Activated CD4-positive, alpha-beta T cell treated with anti-CD3 and anti-CD28 coated beads, Interleukin-2, amount 10 ng/mL, durations not matched to agents 7 days and 5 days (primary cell): ENCODE results near the gene TMEFF2. TPM values are rescaled to one million over a fixed set of nuclear protein-coding genes. Genes with fewer than 3 reads are reported as not detected.

Source experiments
- CTCF ChIA-PET: fragments of 350-600 bp; sonication (Branson Sonifier 250); formaldehyde crosslinking; loops from one replicate; lab custom pipeline; 2021; ENCODE audit warnings: antibody characterized with exemption; lab: Charles Lee
- POLR2A ChIA-PET: fragments of 350-600 bp; sonication (Branson Sonifier 250); formaldehyde crosslinking; loops from one replicate; lab custom pipeline; 2021; ENCODE audit warnings: antibody characterized with exemption; lab: Charles Lee
- DNase-seq: peaks from one replicate; pipeline ENCODE4 v3.0.0-alpha.2; 2020
- H3K27ac Mint-ChIP-seq: one replicate; pipeline ENCODE4 v1.8.0; 2021; ENCODE audit warnings: mild to moderate bottlenecking, moderate library complexity, mixed read lengths
- H3K27me3 Mint-ChIP-seq: one replicate; pipeline ENCODE4 v1.8.0; 2021; ENCODE audit warnings: mixed read lengths
- H3K36me3 Mint-ChIP-seq: one replicate; pipeline ENCODE4 v1.8.0; 2021; ENCODE audit warnings: low read depth, mixed read lengths
- H3K4me1 Mint-ChIP-seq: one replicate; pipeline ENCODE4 v1.8.0; 2021; ENCODE audit warnings: mixed read lengths
- H3K4me3 Mint-ChIP-seq: one replicate; pipeline ENCODE4 v1.8.0; 2021; ENCODE audit warnings: mild to moderate bottlenecking, moderate library complexity, mixed read lengths
- H3K9me3 Mint-ChIP-seq: one replicate; pipeline ENCODE4 v1.8.0; 2021; ENCODE audit warnings: mixed read lengths
- total RNA-seq, 2 experiments: library from RNA; stranded (reverse); gene quantifications; one replicate each; pipeline ENCODE4 v1.2.3, GENCODE V29; 2021

Gene TMEFF2
- total RNA-seq, 2 experiments from 2014 or later, result not detected

DNA sequence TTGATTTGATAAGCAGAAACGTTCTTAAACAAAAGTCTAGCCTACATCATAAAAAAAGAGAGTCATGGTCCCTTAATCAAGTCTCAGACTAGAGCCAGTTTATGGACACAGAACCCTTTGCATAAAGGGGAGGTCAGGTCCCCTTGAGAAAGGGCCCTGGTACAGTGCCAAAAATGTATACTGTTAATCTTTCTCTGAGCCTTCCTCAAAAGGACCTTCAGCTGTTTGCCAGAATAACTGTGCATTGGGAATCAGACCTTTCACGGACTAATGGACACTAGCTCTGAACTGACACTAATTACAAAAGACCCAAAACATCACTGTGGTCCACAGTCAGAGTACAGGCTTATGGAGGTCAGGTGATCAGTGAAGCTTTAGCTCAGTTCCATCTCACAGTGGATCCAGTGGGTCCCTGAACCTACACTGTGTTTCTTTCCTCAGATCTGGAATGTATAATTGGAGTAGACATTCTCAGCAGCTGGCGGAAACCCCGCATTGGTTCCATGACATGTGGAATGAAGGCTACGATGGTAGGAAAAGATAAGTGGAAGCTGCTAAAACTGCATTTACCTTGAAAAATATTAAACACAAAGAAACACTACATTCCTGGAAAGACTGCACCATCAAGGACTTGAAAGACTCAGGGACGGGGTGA, 151.4 kb downstream of the TMEFF2 start:
- Mint-ChIP-seq H3K4me1 (no peaks in the 10 kb centered on the region), H3K9me3 (no peaks in the 10 kb centered on the region), H3K27me3 (peaks cover 3% of the 10 kb centered on the region), H3K36me3 (no peaks in the 10 kb centered on the region), H3K4me3 (no peak overlapping the region), H3K27ac (no peak overlapping the region)
- ChIA-PET POLR2A (no interaction called here), CTCF (no interaction called here)
- DNase-seq, result no peak

DNA sequence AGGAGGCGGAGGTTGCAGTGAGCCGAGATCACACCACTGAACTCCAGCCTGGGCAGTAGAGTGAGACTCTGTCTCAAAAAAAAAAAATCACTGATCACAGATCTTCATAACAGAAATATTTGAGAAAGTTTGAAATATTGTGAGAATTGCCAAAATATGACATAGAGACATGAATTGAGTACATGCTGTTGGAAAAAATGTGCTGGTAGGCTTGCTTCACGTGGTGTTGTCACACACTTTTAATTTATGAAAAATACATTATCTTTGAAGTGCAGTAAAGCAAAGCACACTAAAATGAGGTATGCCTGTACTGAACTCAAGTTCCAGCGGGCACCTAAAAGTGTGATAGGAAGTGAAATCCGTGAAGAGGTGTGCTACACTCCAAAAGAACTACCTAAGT, 152.6 kb downstream of the TMEFF2 start:
- no peak for DNase-seq
- H3K27ac Mint-ChIP-seq, result no peak overlapping the region
- H3K4me3 Mint-ChIP-seq, result no peak overlapping the region
- H3K9me3 Mint-ChIP-seq, result no peaks in the 10 kb centered on the region
- no peaks in the 10 kb centered on the region for H3K4me1 Mint-ChIP-seq
- peaks cover 3% of the 10 kb centered on the region for H3K27me3 Mint-ChIP-seq
- POLR2A ChIA-PET, result no interaction called here
- CTCF ChIA-PET, result no interaction called here
- no peaks in the 10 kb centered on the region for H3K36me3 Mint-ChIP-seq

DNA sequence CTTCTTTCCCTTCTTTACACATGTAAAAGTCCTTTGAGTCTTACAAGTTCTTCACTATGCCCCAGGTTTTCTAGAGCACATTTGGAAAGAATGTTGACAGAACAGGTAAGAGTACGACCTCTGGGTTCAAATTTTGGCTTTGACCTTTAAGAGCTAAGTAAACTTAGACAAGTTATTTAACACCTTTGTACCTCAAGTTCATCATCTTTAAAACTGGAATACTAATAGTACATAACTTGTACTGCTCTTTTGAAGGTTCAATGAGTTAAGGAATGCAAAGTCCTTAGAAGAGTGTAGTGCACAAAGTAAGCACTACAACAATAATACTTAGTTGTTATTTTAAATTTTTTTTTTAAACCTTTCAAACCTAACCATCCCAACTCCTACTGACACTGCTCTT, 156.6 kb downstream of the TMEFF2 start:
- no peaks in the 10 kb centered on the region for H3K4me1 Mint-ChIP-seq
- H3K27ac Mint-ChIP-seq, result no peak overlapping the region
- no peaks in the 10 kb centered on the region for H3K36me3 Mint-ChIP-seq
- DNase-seq, result no peak
- POLR2A ChIA-PET, result no interaction called here
- no peak overlapping the region for H3K4me3 Mint-ChIP-seq
- CTCF ChIA-PET, result no interaction called here
- H3K9me3 Mint-ChIP-seq, result no peaks in the 10 kb centered on the region
- peaks cover 3% of the 10 kb centered on the region for H3K27me3 Mint-ChIP-seq

GRCh38 chr2:192035731-192036442, 158.8 kb downstream of the TMEFF2 start:
- Mint-ChIP-seq H3K36me3 (no peaks in the 10 kb centered on the region), H3K27me3 (peaks cover 4% of the 10 kb centered on the region), H3K4me1 (no peaks in the 10 kb centered on the region), H3K4me3 (no peak overlapping the region), H3K27ac (no peak overlapping the region), H3K9me3 (no peaks in the 10 kb centered on the region)
- ChIA-PET CTCF (no interaction called here), POLR2A (no interaction called here)
- no peak for DNase-seq

DNA sequence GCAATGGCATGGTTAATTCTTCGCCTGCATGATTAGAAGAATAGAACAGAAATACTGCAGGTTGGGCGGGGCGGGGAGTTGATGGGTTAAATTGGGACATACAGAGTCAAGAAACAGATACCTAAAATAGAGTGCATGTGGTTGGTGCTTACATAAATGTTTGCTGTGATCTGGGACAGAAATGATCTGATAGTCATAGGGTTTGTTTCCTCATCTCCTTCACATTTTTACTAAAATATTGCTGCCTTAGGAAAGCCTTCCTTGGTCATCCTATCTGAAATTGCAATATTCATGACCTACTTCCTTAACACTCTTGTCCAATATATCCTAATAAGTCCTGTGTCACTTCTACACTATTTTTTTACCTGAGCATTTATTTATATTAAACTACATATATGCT, 163.9 kb downstream of the TMEFF2 start:
- POLR2A ChIA-PET, result no interaction called here
- CTCF ChIA-PET, result no interaction called here

DNA sequence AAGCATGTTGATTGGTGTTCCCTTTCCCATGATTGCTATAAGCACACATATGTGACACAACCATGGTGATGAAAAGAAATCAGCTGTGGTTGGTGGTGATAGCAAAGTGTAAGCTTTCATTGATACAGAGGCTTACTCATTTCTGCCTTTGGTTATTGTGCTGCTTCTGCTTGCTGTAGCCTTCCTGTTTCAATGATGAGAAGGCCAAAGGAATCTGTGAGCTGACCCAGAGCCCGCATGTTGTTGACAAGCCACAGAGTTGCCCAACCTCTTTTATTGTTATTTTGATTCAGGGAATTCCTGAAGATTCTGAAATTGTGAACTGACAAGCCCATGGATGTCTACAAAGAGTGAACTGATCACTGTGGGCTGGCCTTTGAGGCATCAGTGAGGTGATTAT, 164.4 kb downstream of the TMEFF2 start:
- H3K4me3 Mint-ChIP-seq, result no peak overlapping the region
- H3K4me1 Mint-ChIP-seq, result no peaks in the 10 kb centered on the region
- H3K27ac Mint-ChIP-seq, result no peak overlapping the region
- no peak for DNase-seq
- POLR2A ChIA-PET, result no interaction called here
- CTCF ChIA-PET, result interaction anchor here (0.6 kb wide), 1 partner anchor 140 kb away, joined by 3 read pairs; no protein-coding TSS in a partner anchor
- H3K27me3 Mint-ChIP-seq, result peaks cover 4% of the 10 kb centered on the region
- no peaks in the 10 kb centered on the region for H3K9me3 Mint-ChIP-seq
- H3K36me3 Mint-ChIP-seq, result no peaks in the 10 kb centered on the region

More for the DNA sequence above, 163.9 kb downstream of the TMEFF2 start:
- H3K36me3 Mint-ChIP-seq, result no peaks in the 10 kb centered on the region
- DNase-seq, result no peak
- H3K27ac Mint-ChIP-seq, result no peak overlapping the region
- H3K9me3 Mint-ChIP-seq, result no peaks in the 10 kb centered on the region
- H3K4me3 Mint-ChIP-seq, result no peak overlapping the region
- peaks cover 4% of the 10 kb centered on the region for H3K27me3 Mint-ChIP-seq
- H3K4me1 Mint-ChIP-seq, result no peaks in the 10 kb centered on the region

DNA sequence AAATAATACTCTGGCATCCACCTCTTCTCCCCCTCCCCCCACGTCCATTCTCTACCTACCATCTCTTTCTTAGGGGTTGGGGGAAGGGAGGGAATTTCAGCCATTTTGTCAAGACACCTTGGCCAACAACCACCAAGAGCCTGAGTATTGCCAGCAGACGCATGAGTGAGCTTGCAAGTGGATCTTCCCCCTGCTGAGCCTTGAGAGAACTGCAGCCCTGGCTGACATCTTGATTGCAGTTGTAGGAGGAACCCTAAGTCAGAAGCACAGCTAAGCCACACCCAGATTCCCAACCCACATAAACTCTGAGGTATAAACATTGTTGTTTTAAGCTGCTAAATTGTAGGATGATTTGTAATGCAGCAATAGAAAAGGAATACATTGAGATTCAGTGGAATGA, 165.6 kb downstream of the TMEFF2 start:
- peaks cover 4% of the 10 kb centered on the region for H3K27me3 Mint-ChIP-seq
- CTCF ChIA-PET, result interaction anchor here (0.6 to 1.2 kb wide), 2 partner anchors 36 to 115 kb away, joined by 3 read pairs; no protein-coding TSS in a partner anchor
- no peak overlapping the region for H3K27ac Mint-ChIP-seq
- POLR2A ChIA-PET, result no interaction called here
- H3K9me3 Mint-ChIP-seq, result no peaks in the 10 kb centered on the region
- H3K4me1 Mint-ChIP-seq, result no peaks in the 10 kb centered on the region
- no peak overlapping the region for H3K4me3 Mint-ChIP-seq
- peak; percentile 9 for DNase-seq
- H3K36me3 Mint-ChIP-seq, result no peaks in the 10 kb centered on the region

DNA sequence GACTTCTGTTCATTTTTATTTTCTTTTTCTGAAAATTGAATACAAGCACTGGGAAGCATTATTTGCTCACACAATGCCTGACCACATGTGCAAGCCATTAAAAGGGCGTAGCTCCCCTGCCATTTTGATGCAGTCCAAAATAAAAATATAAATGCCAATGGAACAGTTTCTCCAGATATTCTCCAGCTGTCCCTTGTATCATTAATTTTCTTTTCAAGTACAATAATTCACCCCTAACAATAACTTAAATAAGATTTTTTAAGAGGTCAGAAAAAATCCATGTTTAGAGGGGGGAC, 168.0 kb downstream of the TMEFF2 start:
- no peak overlapping the region for H3K4me3 Mint-ChIP-seq
- CTCF ChIA-PET, result interaction anchor here (0.6 kb wide), 1 partner anchor 23 kb away, joined by 3 read pairs; no protein-coding TSS in a partner anchor
- peaks cover 3% of the 10 kb centered on the region for H3K27me3 Mint-ChIP-seq
- no peak for DNase-seq
- H3K36me3 Mint-ChIP-seq, result no peaks in the 10 kb centered on the region
- no peak overlapping the region for H3K27ac Mint-ChIP-seq
- H3K9me3 Mint-ChIP-seq, result no peaks in the 10 kb centered on the region
- POLR2A ChIA-PET, result no interaction called here
- no peaks in the 10 kb centered on the region for H3K4me1 Mint-ChIP-seq

GRCh38 chr2:192026059-192026824, 168.5 kb downstream of the TMEFF2 start:
- POLR2A ChIA-PET, result no interaction called here
- H3K27me3 Mint-ChIP-seq, result peaks cover 8% of the 10 kb centered on the region
- CTCF ChIA-PET, result no interaction called here
- no peaks in the 10 kb centered on the region for H3K36me3 Mint-ChIP-seq
- no peak overlapping the region for H3K4me3 Mint-ChIP-seq
- H3K9me3 Mint-ChIP-seq, result no peaks in the 10 kb centered on the region
- no peak overlapping the region for H3K27ac Mint-ChIP-seq
- no peaks in the 10 kb centered on the region for H3K4me1 Mint-ChIP-seq
- DNase-seq, result no peak

DNA sequence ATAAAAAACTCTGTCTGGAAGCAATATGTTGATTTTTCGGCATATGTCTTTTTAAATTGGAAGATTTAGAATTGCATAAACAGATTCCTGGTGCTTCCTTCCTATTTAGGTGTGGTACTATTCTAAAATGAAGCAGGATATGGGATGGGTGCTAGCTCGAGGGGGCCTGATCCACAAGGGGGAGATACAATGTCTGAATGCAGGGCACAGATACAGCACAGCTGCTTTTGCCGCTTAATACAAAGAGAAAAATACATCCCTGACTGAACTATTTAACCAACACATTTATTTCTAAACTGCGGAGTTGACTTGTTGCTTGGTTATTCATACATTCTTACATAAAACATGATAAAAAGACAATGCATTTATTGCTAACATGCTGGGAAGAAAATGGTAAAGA, 169.1 kb downstream of the TMEFF2 start:
- Mint-ChIP-seq H3K4me1 (no peaks in the 10 kb centered on the region), H3K4me3 (no peak overlapping the region), H3K36me3 (no peaks in the 10 kb centered on the region), H3K9me3 (no peaks in the 10 kb centered on the region), H3K27ac (no peak overlapping the region), H3K27me3 (peaks cover 7% of the 10 kb centered on the region)
- POLR2A ChIA-PET, result no interaction called here
- DNase-seq, result no peak
- CTCF ChIA-PET, result no interaction called here

- Mint-ChIP-seq H3K4me1 (no peaks in the 10 kb centered on the region), H3K9me3 (no peaks in the 10 kb centered on the region), H3K27me3 (peaks cover 5% of the 10 kb centered on the region), H3K36me3 (no peaks in the 10 kb centered on the region), H3K4me3 (no peak overlapping the region), H3K27ac (no peak overlapping the region)
- ChIA-PET CTCF (interaction anchor here (1.3 kb wide), 1 partner anchor 12 kb away, joined by 5 read pairs; no protein-coding TSS in a partner anchor), POLR2A (no interaction called here)
- no peak for DNase-seq
Measured at GRCh38 chr2:192023006-192023405, 171.7 kb downstream of the TMEFF2 start.

GRCh38 chr2:192017844-192018243, 176.9 kb downstream of the TMEFF2 start:
- Mint-ChIP-seq H3K4me3 (no peak overlapping the region), H3K27me3 (peaks cover 9% of the 10 kb centered on the region), H3K9me3 (no peaks in the 10 kb centered on the region), H3K36me3 (no peaks in the 10 kb centered on the region), H3K4me1 (no peaks in the 10 kb centered on the region), H3K27ac (no peak overlapping the region)
- CTCF ChIA-PET, result no interaction called here
- POLR2A ChIA-PET, result no interaction called here
- DNase-seq, result no peak

DNA sequence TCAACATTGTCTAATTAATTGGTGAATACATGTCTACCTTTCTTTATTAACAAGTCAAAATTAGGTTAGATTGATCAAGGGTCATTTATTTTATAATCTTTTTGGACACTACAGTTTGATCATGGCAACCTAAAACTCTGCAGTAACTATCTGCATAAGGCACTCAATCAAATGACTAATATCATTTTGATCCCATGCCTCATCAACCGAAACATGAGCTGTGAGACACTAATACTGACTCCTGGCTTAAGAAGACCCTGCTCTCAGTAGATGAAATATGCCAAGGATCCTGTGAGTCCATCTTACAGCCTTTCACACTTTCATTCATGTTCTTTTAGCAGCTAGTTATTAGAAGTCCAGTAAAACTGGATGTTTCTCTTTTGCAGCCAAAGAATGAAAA, 178.5 kb downstream of the TMEFF2 start:
- no peaks in the 10 kb centered on the region for H3K36me3 Mint-ChIP-seq
- H3K4me3 Mint-ChIP-seq, result no peak overlapping the region
- H3K27ac Mint-ChIP-seq, result no peak overlapping the region
- POLR2A ChIA-PET, result no interaction called here
- H3K27me3 Mint-ChIP-seq, result peaks cover 4% of the 10 kb centered on the region
- H3K9me3 Mint-ChIP-seq, result no peaks in the 10 kb centered on the region
- CTCF ChIA-PET, result no interaction called here
- DNase-seq, result no peak
- H3K4me1 Mint-ChIP-seq, result no peaks in the 10 kb centered on the region
